ENCODE measurements around the gene NOA1. TPM values are rescaled to one million over a fixed set of nuclear protein-coding genes. Genes with fewer than 3 reads are reported as not detected.
"Not testable (repeated sequence)": the region's sequence is repeated elsewhere in the genome, so short reads cannot be mapped to it uniquely, and the experiment has no call there.

The NOA1 gene
- total RNA-seq, 1 donor = 29.1 TPM

GRCh38 chr4:56927196-56927595 lies 50.2 kb downstream of the NOA1 start:
- Histone ChIP-seq H3K4me3 (ENCODE audit: low read length) (no peak overlapping the region), H3K9me3 (ENCODE audit: low read depth, low read length) (no peaks in the 10 kb centered on the region), H3K4me1 (ENCODE audit: insufficient read depth, low read length) (no peaks in the 10 kb centered on the region)

GRCh38 chr4:56914977-56915376 lies 62.4 kb downstream of the NOA1 start:
- peaks cover 57% of the 10 kb centered on the region for H3K4me1 ChIP-seq (ENCODE audit: insufficient read depth, low read length)

More at GRCh38 chr4:56927196-56927595, 50.2 kb downstream of the NOA1 start:
- no peaks in the 10 kb centered on the region for H3K27me3 ChIP-seq (ENCODE audit: insufficient read depth, low read length)

GRCh38 chr4:56914336-56914735 lies 63.1 kb downstream of the NOA1 start:
- Histone ChIP-seq H3K9me3 (ENCODE audit: low read depth, low read length) (no peaks in the 10 kb centered on the region), H3K4me1 (ENCODE audit: insufficient read depth, low read length) (peaks cover 62% of the 10 kb centered on the region)

More at GRCh38 chr4:56914977-56915376, 62.4 kb downstream of the NOA1 start:
- H3K4me3 ChIP-seq (ENCODE audit: low read length); H3K27me3 ChIP-seq (ENCODE audit: insufficient read depth, low read length); H3K9me3 ChIP-seq (ENCODE audit: low read depth, low read length): not testable (repeated sequence)

More at GRCh38 chr4:56914336-56914735, 63.1 kb downstream of the NOA1 start:
- Histone ChIP-seq H3K4me3 (ENCODE audit: low read length) (no peak overlapping the region), H3K27me3 (ENCODE audit: insufficient read depth, low read length) (no peaks in the 10 kb centered on the region)

Other genes starting within 250 kb of the NOA1 start
- 2.1 TPM for gene SPINK2, start 155.9 kb downstream of the NOA1 start, total RNA-seq
- 65.8 TPM for gene REST, start 69.7 kb downstream of the NOA1 start, total RNA-seq
- 70.5 TPM for gene POLR2B, start 1.3 kb upstream of the NOA1 start, total RNA-seq
- 16.6 TPM for gene IGFBP7, start 132.8 kb upstream of the NOA1 start, total RNA-seq

All from mononuclear cell (primary cell).